ENCODE measurements around the gene RNASET2.

DNA sequence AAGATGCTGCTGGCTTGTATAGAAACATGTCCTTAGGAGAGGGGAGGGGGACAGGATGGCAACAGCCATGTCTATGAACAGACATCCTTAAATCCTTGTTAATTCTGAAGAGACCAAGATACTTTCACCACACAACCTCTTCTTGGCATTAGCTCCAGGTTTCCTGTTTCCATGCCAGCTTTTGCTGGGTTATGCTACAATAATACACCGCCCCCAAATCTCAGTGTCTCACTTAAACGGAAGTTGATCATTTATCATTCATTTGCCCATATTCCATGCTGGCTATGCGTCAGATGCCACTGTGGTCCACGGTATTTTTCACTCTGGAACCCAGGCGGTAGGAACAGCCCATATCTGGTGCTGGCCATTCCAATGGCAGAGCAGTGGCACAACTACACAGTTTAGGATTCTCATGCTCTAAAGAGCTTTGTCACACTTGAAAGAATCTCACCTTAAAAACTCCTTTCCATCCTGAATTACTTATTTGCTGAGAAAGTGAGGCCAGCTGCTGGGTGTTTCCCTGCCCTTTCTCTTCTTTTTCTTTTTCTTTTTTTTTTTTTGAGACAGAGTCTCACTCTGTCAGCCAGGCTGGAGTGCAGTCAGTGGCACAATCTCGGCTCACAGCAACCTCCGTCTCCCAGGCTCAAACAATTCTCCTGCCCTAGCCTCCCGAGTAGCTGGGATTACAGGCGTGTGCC lies 3.7 kb upstream of the RNASET2 start:
- TF ChIP-seq, protein P1, sequence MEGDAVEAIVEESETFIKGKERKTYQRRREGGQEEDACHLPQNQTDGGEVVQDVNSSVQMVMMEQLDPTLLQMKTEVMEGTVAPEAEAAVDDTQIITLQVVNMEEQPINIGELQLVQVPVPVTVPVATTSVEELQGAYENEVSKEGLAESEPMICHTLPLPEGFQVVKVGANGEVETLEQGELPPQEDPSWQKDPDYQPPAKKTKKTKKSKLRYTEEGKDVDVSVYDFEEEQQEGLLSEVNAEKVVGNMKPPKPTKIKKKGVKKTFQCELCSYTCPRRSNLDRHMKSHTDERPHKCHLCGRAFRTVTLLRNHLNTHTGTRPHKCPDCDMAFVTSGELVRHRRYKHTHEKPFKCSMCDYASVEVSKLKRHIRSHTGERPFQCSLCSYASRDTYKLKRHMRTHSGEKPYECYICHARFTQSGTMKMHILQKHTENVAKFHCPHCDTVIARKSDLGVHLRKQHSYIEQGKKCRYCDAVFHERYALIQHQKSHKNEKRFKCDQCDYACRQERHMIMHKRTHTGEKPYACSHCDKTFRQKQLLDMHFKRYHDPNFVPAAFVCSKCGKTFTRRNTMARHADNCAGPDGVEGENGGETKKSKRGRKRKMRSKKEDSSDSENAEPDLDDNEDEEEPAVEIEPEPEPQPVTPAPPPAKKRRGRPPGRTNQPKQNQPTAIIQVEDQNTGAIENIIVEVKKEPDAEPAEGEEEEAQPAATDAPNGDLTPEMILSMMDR (IDR thresholded peaks at IDR 0.05): no peak
- TF ChIP-seq POLR2A (IDR thresholded peaks at IDR 0.05): no peak

Measured in adrenal gland (tissue), 5 donors.